HepG2 (cell line): ENCODE data around the gene DST. TPM values are rescaled to one million over a fixed set of nuclear protein-coding genes. Genes with fewer than 3 reads are reported as not detected.

Experiments used
- ATF7-NPFF ChIP-seq: sonication (generic); formaldehyde crosslinking; IDR thresholded peaks from 2 replicates; pipeline ENCODE4 v1.8.1; 2023; ENCODE audit warnings: mild to moderate bottlenecking, low read depth, missing genetic modification reagents, moderate library complexity
- FIP1L1 ChIP-seq: fragments of 200-400 bp; formaldehyde crosslinking; IDR thresholded peaks from 2 replicates; pipeline ENCODE4 v1.6.1; 2018; ENCODE audit warnings: low read depth, mild to moderate bottlenecking, low read length, moderate library complexity, borderline replicate concordance; ENCODE audit not compliant: insufficient read depth
- FOXJ3 ChIP-seq: sonication (generic); formaldehyde crosslinking; IDR thresholded peaks from 2 replicates; pipeline ENCODE4 v1.4.0; 2020; ENCODE audit warnings: missing genetic modification reagents, mild to moderate bottlenecking, borderline replicate concordance
- GMEB2 ChIP-seq: IDR thresholded peaks from 2 replicates; pipeline ENCODE4 v1.6.1; 2016; ENCODE audit warnings: missing biosample characterization, missing genetic modification reagents, low read depth
- IRF9 ChIP-seq: sonication (generic); formaldehyde crosslinking; IDR thresholded peaks from 2 replicates; pipeline ENCODE4 v1.8.0; 2022; ENCODE audit warnings: missing genetic modification reagents, mild to moderate bottlenecking, borderline replicate concordance
- NFRKB ChIP-seq: fragments of 450-650 bp; IDR thresholded peaks from 2 replicates; pipeline ENCODE4 v1.6.1; 2017
- PHF20 ChIP-seq: sonication (generic); formaldehyde crosslinking; IDR thresholded peaks from 2 replicates; pipeline ENCODE4 v1.5.0; 2020; ENCODE audit warnings: mild to moderate bottlenecking, missing genetic modification reagents
- U2AF2 ChIP-seq: fragments of 200-400 bp; formaldehyde crosslinking; IDR thresholded peaks from 2 replicates; pipeline ENCODE4 v1.6.1; 2017; ENCODE audit warnings: low read depth, mild to moderate bottlenecking, low read length
- USF2 ChIP-seq, 2 experiments: sonication (generic) in 1 of 2; formaldehyde crosslinking in 1 of 2; IDR thresholded peaks; 2 replicates each; pipeline versions ENCODE4 v1.5.1 to v1.6.1; 2011 to 2020; ENCODE audit warnings: borderline replicate concordance in 1 of 2, low read depth in 1 of 2, low read length in 1 of 2, mild to moderate bottlenecking in 1 of 2, missing genetic modification reagents in 1 of 2, moderate library complexity in 1 of 2
- ZBTB49 ChIP-seq: sonication (generic); formaldehyde crosslinking; IDR thresholded peaks from 2 replicates; pipeline ENCODE4 v1.4.0; 2020; ENCODE audit warnings: missing genetic modification reagents, borderline replicate concordance
- ZNF282 ChIP-seq: fragments of 450-650 bp; IDR thresholded peaks from 2 replicates; pipeline ENCODE4 v1.6.1; 2018; ENCODE audit not compliant: partially characterized antibody
- ZNF34 ChIP-seq: sonication (generic); formaldehyde crosslinking; IDR thresholded peaks from 2 replicates; pipeline ENCODE4 v1.4.0; 2020; ENCODE audit warnings: mild to moderate bottlenecking, missing genetic modification reagents, borderline replicate concordance
- ZNF432 ChIP-seq: sonication (generic); formaldehyde crosslinking; IDR thresholded peaks from 2 replicates; pipeline ENCODE4 v1.5.0; 2020; ENCODE audit warnings: missing genetic modification reagents, mild to moderate bottlenecking, borderline replicate concordance
- ZNF609 ChIP-seq: sonication (generic); formaldehyde crosslinking; IDR thresholded peaks from 2 replicates; pipeline ENCODE4 v1.4.0; 2020; ENCODE audit warnings: mild to moderate bottlenecking, missing genetic modification reagents, borderline replicate concordance
- ZNF766 ChIP-seq: sonication (generic); formaldehyde crosslinking; IDR thresholded peaks from 2 replicates; pipeline ENCODE4 v1.5.0; 2020; ENCODE audit warnings: missing genetic modification reagents, borderline replicate concordance
- ZNF792 ChIP-seq: IDR thresholded peaks from 2 replicates; pipeline ENCODE4 v1.6.1; 2016
- polyA plus RNA-seq, 8 experiments: library from polyadenylated mRNA; depleted of rRNA in 3 of 8; stranded (reverse) in 7 of 8; unstranded in 1 of 8; fragments of >200 nt; fragmentation: Illumina TruSeq in 4 of 8; extraction: Trizol in 4 of 8; gene quantifications; 2 replicates each; pipeline versions ENCODE4 v1.2.1 to v1.2.3, GENCODE V29; 2011 to 2016; ENCODE audit warnings: low read depth in 4 of 8, missing spikeins in 1 of 8, mixed read lengths in 1 of 8; ENCODE audit not compliant: insufficient read depth in 1 of 8
- total RNA-seq, 5 experiments: library from RNA; depleted of rRNA; stranded (reverse); fragments of >200 nt; fragmentation: Illumina TruSeq; extraction: Trizol; gene quantifications; 2 replicates each; pipeline ENCODE4 v1.2.3, GENCODE V29; 2016; ENCODE audit warnings: low read depth in 1 of 5

DST gene
- total and polyA plus RNA-seq, 2 of the 13 experiments (the other 11 are each of a cell fraction or from before 2014, with no cell fraction given) = 64.4 to 89.0 TPM

- TF ChIP-seq IRF9 (CRISPR knock-in tag) = no peak
- TF ChIP-seq GMEB2 (CRISPR knock-in tag) = no peak
- TF ChIP-seq U2AF2 = no peak
- peak; percentile 79 for TF ChIP-seq FOXJ3 (CRISPR knock-in tag)
- no peak for TF ChIP-seq ZNF34 (CRISPR knock-in tag)
- no peak for TF ChIP-seq ATF7-NPFF (CRISPR knock-in tag)
- TF ChIP-seq PHF20 (CRISPR knock-in tag) = no peak
- TF ChIP-seq ZBTB49 = no peak
- TF ChIP-seq ZNF432 (CRISPR knock-in tag) = no peak
- no peak for TF ChIP-seq ZNF766 (CRISPR knock-in tag)
- TF ChIP-seq NFRKB = no peak
- peak; percentile 87 for TF ChIP-seq ZNF609 (CRISPR knock-in tag)
- peak; percentile 64; the same call in 1 of the 2 replicates for TF ChIP-seq ZNF792 (CRISPR knock-in tag)
- TF ChIP-seq USF2 (IDR thresholded peaks at IDR 0.05; ENCODE audit: low read depth, low read length) = no peak
- no peak for TF ChIP-seq USF2 (CRISPR knock-in tag; IDR thresholded peaks at IDR 0.05; ENCODE audit: borderline replicate concordance)
- no peak for TF ChIP-seq ZNF282
- TF ChIP-seq FIP1L1 = no peak
These were observed 41.2 kb upstream of the DST start (continued) for GRCh38 chr6:56683882-56684281.
